ENCODE data around the gene PHF14. TPM values are rescaled to one million over a fixed set of nuclear protein-coding genes. Genes with fewer than 3 reads are reported as not detected.

Gene PHF14
- total RNA-seq, 1 experiment from 2014 or later: 40.2 TPM

- no peak overlapping the region for H3K27ac Mint-ChIP-seq (ENCODE audit: unreplicated experiment)
- no peak for TF ChIP-seq CTCF (IDR thresholded peaks at IDR 0.05; ENCODE audit: unreplicated experiment)
- no peak for DNase-seq
- no peak overlapping the region for H3K4me3 Mint-ChIP-seq (ENCODE audit: low read depth, unreplicated experiment)
- no peaks in the 10 kb centered on the region for H3K9me3 Mint-ChIP-seq (ENCODE audit: low read depth, unreplicated experiment)
- CTCF ChIA-PET: no interaction called here
- no peaks in the 10 kb centered on the region for H3K27me3 Mint-ChIP-seq (ENCODE audit: unreplicated experiment)
- no peaks in the 10 kb centered on the region for H3K4me1 Mint-ChIP-seq (ENCODE audit: low read depth, unreplicated experiment)
- intact Hi-C loops (cut with micrococcal nuclease; ENCODE audit: unreplicated experiment): no loop called here
- no peaks in the 10 kb centered on the region for H3K36me3 Mint-ChIP-seq (ENCODE audit: insufficient read depth, unreplicated experiment)
- BruUV-seq (replicated peaks): no TSS peak
Measured at GRCh38 chr7:11161499-11161898, 187.8 kb downstream of the PHF14 start.

- intact Hi-C loops (cut with micrococcal nuclease; ENCODE audit: unreplicated experiment): no loop called here
- Mint-ChIP-seq H3K36me3 (ENCODE audit: insufficient read depth, unreplicated experiment) (no peaks in the 10 kb centered on the region), H3K27me3 (ENCODE audit: unreplicated experiment) (no peaks in the 10 kb centered on the region), H3K4me3 (ENCODE audit: low read depth, unreplicated experiment) (no peak overlapping the region), H3K27ac (ENCODE audit: unreplicated experiment) (no peak overlapping the region), H3K9me3 (ENCODE audit: low read depth, unreplicated experiment) (no peaks in the 10 kb centered on the region), H3K4me1 (ENCODE audit: low read depth, unreplicated experiment) (no peaks in the 10 kb centered on the region)
- DNase-seq: no peak
- CTCF ChIA-PET: no interaction called here
- BruUV-seq (replicated peaks): no TSS peak
- no peak for TF ChIP-seq CTCF (IDR thresholded peaks at IDR 0.05; ENCODE audit: unreplicated experiment)
Measured at GRCh38 chr7:11163220-11163619, 189.5 kb downstream of the PHF14 start.

- no peaks in the 10 kb centered on the region for H3K27me3 Mint-ChIP-seq (ENCODE audit: unreplicated experiment)
- H3K4me1 Mint-ChIP-seq (ENCODE audit: low read depth, unreplicated experiment): no peaks in the 10 kb centered on the region
- DNase-seq: no peak
- H3K9me3 Mint-ChIP-seq (ENCODE audit: low read depth, unreplicated experiment): no peaks in the 10 kb centered on the region
- CTCF ChIA-PET: no interaction called here
- no peak overlapping the region for H3K4me3 Mint-ChIP-seq (ENCODE audit: low read depth, unreplicated experiment)
- no peaks in the 10 kb centered on the region for H3K36me3 Mint-ChIP-seq (ENCODE audit: insufficient read depth, unreplicated experiment)
- H3K27ac Mint-ChIP-seq (ENCODE audit: unreplicated experiment): no peak overlapping the region
- intact Hi-C loops (cut with micrococcal nuclease; ENCODE audit: unreplicated experiment): no loop called here
- no TSS peak for BruUV-seq (replicated peaks)
- TF ChIP-seq CTCF (IDR thresholded peaks at IDR 0.05; ENCODE audit: unreplicated experiment): no peak
Measured at GRCh38 chr7:11166051-11166450, 192.4 kb downstream of the PHF14 start.

GRCh38 chr7:11168650-11169170 is 195.0 kb downstream of the PHF14 start:
- Mint-ChIP-seq H3K9me3 (ENCODE audit: low read depth, unreplicated experiment) (no peaks in the 10 kb centered on the region), H3K4me3 (ENCODE audit: low read depth, unreplicated experiment) (no peak overlapping the region), H3K27me3 (ENCODE audit: unreplicated experiment) (no peaks in the 10 kb centered on the region), H3K27ac (ENCODE audit: unreplicated experiment) (no peak overlapping the region), H3K4me1 (ENCODE audit: low read depth, unreplicated experiment) (no peaks in the 10 kb centered on the region), H3K36me3 (ENCODE audit: insufficient read depth, unreplicated experiment) (no peaks in the 10 kb centered on the region)
- no peak for TF ChIP-seq CTCF (IDR thresholded peaks at IDR 0.05; ENCODE audit: unreplicated experiment)
- no TSS peak for BruUV-seq (replicated peaks)
- no peak for DNase-seq
- CTCF ChIA-PET: interaction anchor here (0.7 kb wide), 1 partner anchor 220 kb away, joined by 3 read pairs; no protein-coding TSS in a partner anchor
- intact Hi-C loops (cut with micrococcal nuclease; ENCODE audit: unreplicated experiment): no loop called here

Data from Calu3 (cell line).